IMR-90 (cell line): ENCODE measurements around the gene TTC7B. TPM values are rescaled to one million over a fixed set of nuclear protein-coding genes. Genes with fewer than 3 reads are reported as not detected.

Experiments used
- ATAC-seq: fragments of 200-7000 bp; cut with Tn5 transposase; 2 replicates; pipeline ENCODE4 v1.9.1; 2020; ENCODE audit warnings: low read depth, mild to moderate bottlenecking, moderate library complexity
- BruUV-seq: library from RNA; stranded (reverse); fragments of 400-500 nt; replicated peaks from 2 replicates; lab custom pipeline; 2021; lab: Mats Ljungman, UMichigan
- CTCF ChIA-PET: fragments of 300-600 bp; formaldehyde crosslinking; extraction: SDS; loops from one replicate; lab custom pipeline; 2021; ENCODE audit warnings: antibody characterized with exemption; lab: Yijun Ruan, JAX
- POLR2A ChIA-PET: fragments of 300-600 bp; sonication (Branson Sonifier 250); formaldehyde crosslinking; loops from one replicate; lab custom pipeline; 2022; ENCODE audit warnings: antibody characterized with exemption; ENCODE audit not compliant: unreplicated experiment; lab: Charles Lee
- DNase-seq: peaks from one replicate; pipeline ENCODE4 v3.0.0; 2013
- H2AFZ ChIP-seq: replicated peaks from 2 replicates; pipeline ENCODE3; 2013; ENCODE audit warnings: low read length, mild to moderate bottlenecking; ENCODE audit not compliant: poor library complexity
- H2AK5ac ChIP-seq: 2 replicates; pipeline ENCODE4 v1.6.1; 2013; ENCODE audit warnings: low read depth, low read length, inconsistent platforms
- H2AK9ac ChIP-seq: replicated peaks from 2 replicates; pipeline ENCODE3; 2013; ENCODE audit warnings: mild to moderate bottlenecking, low read depth, low read length, moderate library complexity; ENCODE audit not compliant: poor library complexity
- H2BK120ac ChIP-seq: 2 replicates; pipeline ENCODE4 v1.6.1; 2013; ENCODE audit warnings: low read depth, low read length, inconsistent platforms
- H2BK15ac ChIP-seq: 3 replicates; pipeline ENCODE4 v1.6.1; 2013; ENCODE audit warnings: low read depth, low read length, inconsistent platforms
- H2BK20ac ChIP-seq: 2 replicates; pipeline ENCODE4 v1.6.1; 2013; ENCODE audit warnings: low read depth, mild to moderate bottlenecking, inconsistent platforms, low read length, moderate library complexity
- H2BK5ac ChIP-seq: 2 replicates; pipeline ENCODE4 v1.6.1; 2013; ENCODE audit warnings: mild to moderate bottlenecking, low read depth, low read length, inconsistent platforms; ENCODE audit not compliant: poor library complexity, severe bottlenecking
- H3K14ac ChIP-seq: replicated peaks from 2 replicates; pipeline ENCODE4 v1.6.1; 2013; ENCODE audit warnings: low read depth, low read length, inconsistent platforms
- H3K18ac ChIP-seq: 2 replicates; pipeline ENCODE4 v1.6.1; 2013; ENCODE audit warnings: low read depth, low read length, control low read depth
- H3K23ac ChIP-seq: 2 replicates; pipeline ENCODE4 v1.6.1; 2013; ENCODE audit warnings: low read depth, low read length, inconsistent platforms
- H3K27ac ChIP-seq: 2 replicates; pipeline ENCODE4 v1.5.1; 2013; ENCODE audit warnings: mild to moderate bottlenecking, control low read depth, low read length; ENCODE audit not compliant: insufficient read depth
- H3K27me3 ChIP-seq: 2 replicates; pipeline ENCODE4 v1.6.1; 2013; ENCODE audit warnings: low read length; ENCODE audit not compliant: control insufficient read depth, insufficient read depth
- H3K36me3 ChIP-seq: 2 replicates; pipeline ENCODE4 v1.6.1; 2013; ENCODE audit warnings: low read length, mixed read lengths; ENCODE audit not compliant: control insufficient read depth, insufficient read depth
- H3K4ac ChIP-seq: 2 replicates; pipeline ENCODE4 v1.6.1; 2013; ENCODE audit warnings: low read depth, low read length, inconsistent platforms
- H3K4me1 ChIP-seq: 2 replicates; pipeline ENCODE4 v1.6.1; 2013; ENCODE audit warnings: low read length, mixed read lengths; ENCODE audit not compliant: control insufficient read depth, insufficient read depth
- H3K4me2 ChIP-seq: 2 replicates; pipeline ENCODE4 v1.6.1; 2013; ENCODE audit warnings: low read depth, mild to moderate bottlenecking, control low read depth, low read length, moderate library complexity
- H3K4me3 ChIP-seq: 2 replicates; pipeline ENCODE4 v1.5.1; 2013; ENCODE audit warnings: low read depth, mild to moderate bottlenecking, control low read depth, low read length, moderate library complexity; ENCODE audit not compliant: insufficient read depth
- H3K56ac ChIP-seq: 2 replicates; pipeline ENCODE4 v1.6.1; 2013; ENCODE audit warnings: low read length, inconsistent platforms; ENCODE audit not compliant: insufficient read depth; ENCODE audit errors: extremely low read depth
- H3K79me1 ChIP-seq, 2 experiments: 2 replicates each; pipeline ENCODE4 v1.6.1; 2013; ENCODE audit warnings: low read length in 2 of 2, inconsistent platforms in 1 of 2, low read depth in 1 of 2
- H3K9ac ChIP-seq: 2 replicates; pipeline ENCODE4 v1.6.1; 2013; ENCODE audit warnings: low read depth, low read length, control low read depth
- H3K9me1 ChIP-seq: 2 replicates; pipeline ENCODE4 v1.6.1; 2013; ENCODE audit warnings: low read length, inconsistent platforms; ENCODE audit not compliant: insufficient read depth
- H3K9me3 ChIP-seq: 2 replicates; pipeline ENCODE4 v1.6.1; 2013; ENCODE audit warnings: low read length; ENCODE audit not compliant: control insufficient read depth, insufficient read depth
- H4K20me1 ChIP-seq: 2 replicates; pipeline ENCODE4 v1.6.1; 2013; ENCODE audit warnings: low read length, inconsistent platforms; ENCODE audit not compliant: insufficient read depth
- H4K5ac ChIP-seq: 2 replicates; pipeline ENCODE4 v1.6.1; 2013; ENCODE audit warnings: mild to moderate bottlenecking, low read depth, low read length, control low read depth
- H4K8ac ChIP-seq, 2 experiments: 2 replicates each; pipeline ENCODE4 v1.6.1; 2013; ENCODE audit warnings: low read depth in 2 of 2, low read length in 2 of 2, control low read depth in 1 of 2, inconsistent platforms in 1 of 2
- H4K91ac ChIP-seq: 2 replicates; pipeline ENCODE4 v1.6.1; 2013; ENCODE audit warnings: low read depth, low read length, inconsistent platforms; ENCODE audit not compliant: insufficient read depth
- CEBPB ChIP-seq: IDR thresholded peaks from 2 replicates; pipeline ENCODE4 v1.6.1; 2012; ENCODE audit warnings: low read depth, low read length, improper control_type of control experiment
- CHD1 ChIP-seq: IDR thresholded peaks from 2 replicates; pipeline ENCODE4 v1.6.1; 2012; ENCODE audit warnings: low read depth, low read length, improper control_type of control experiment
- ELK1 ChIP-seq: fragments of 150-350 bp; IDR thresholded peaks from 2 replicates; pipeline ENCODE4 v1.6.1; 2016; ENCODE audit warnings: low read depth, mild to moderate bottlenecking, low read length, moderate library complexity, borderline replicate concordance
- FOS ChIP-seq: fragments of 150-350 bp; IDR thresholded peaks from 2 replicates; pipeline ENCODE4 v1.6.1; 2016; ENCODE audit warnings: low read depth, low read length
- MXI1 ChIP-seq: IDR thresholded peaks from 2 replicates; pipeline ENCODE4 v1.6.1; 2012; ENCODE audit warnings: low read depth, mild to moderate bottlenecking, low read length, moderate library complexity, borderline replicate concordance
- NFE2L2 ChIP-seq: fragments of 150-350 bp; IDR thresholded peaks from 2 replicates; pipeline ENCODE4 v1.6.1; 2016; ENCODE audit warnings: low read depth, mild to moderate bottlenecking, low read length
- POLR2A ChIP-seq: IDR thresholded peaks from 2 replicates; pipeline ENCODE4 v1.6.1; 2012; ENCODE audit warnings: mild to moderate bottlenecking, low read depth, low read length
- RAD21 ChIP-seq: IDR thresholded peaks from 2 replicates; pipeline ENCODE4 v1.6.1; 2012; ENCODE audit warnings: low read length, improper control_type of control experiment
- RCOR1 ChIP-seq: IDR thresholded peaks from 2 replicates; pipeline ENCODE4 v1.6.1; 2012; ENCODE audit warnings: mild to moderate bottlenecking, low read length, improper control_type of control experiment; ENCODE audit not compliant: insufficient replicate concordance
- RFX5 ChIP-seq: IDR thresholded peaks from 2 replicates; pipeline ENCODE4 v1.8.0; 2012; ENCODE audit warnings: low read depth, mild to moderate bottlenecking, low read length, moderate library complexity
- USF2 ChIP-seq: fragments of 150-350 bp; IDR thresholded peaks from 2 replicates; pipeline ENCODE4 v1.6.1; 2017; ENCODE audit warnings: mild to moderate bottlenecking, antibody characterized with exemption, low read length, low read depth
- WGBS, 2 experiments: methylation state at CpG; one replicate each; pipeline versions ENCODE4 v1.1.5 to v1.1.7; 2013; ENCODE audit warnings: missing lambda C conversion rate in 2 of 2; ENCODE audit not compliant: insufficient read length in 1 of 2; ENCODE audit errors: extremely low coverage in 2 of 2; 5-methylcytosine and 5-hydroxymethylcytosine counted together
- dilution Hi-C: fragments of 300-500 bp; cut with HindIII; formaldehyde crosslinking; loops from one replicate; pipeline ENCODE4 v1.14.3; 2018; ENCODE audit warnings: low sequenced_read_pairs; ENCODE audit not compliant: unreplicated experiment
- in situ Hi-C: fragments of 300-500 bp; cut with MboI; formaldehyde crosslinking; loops from 3 replicates; pipeline ENCODE4 v1.14.3; 2019; ENCODE audit warnings: low sequenced_read_pairs, inconsistent platforms, mixed read lengths
- intact Hi-C: fragments of 100-400 bp; cut with micrococcal nuclease; formaldehyde crosslinking; loops from 2 replicates; pipeline ENCODE4 v1.10.0; 2022
- polyA plus RNA-seq, 3 experiments: library from polyadenylated mRNA; depleted of rRNA; stranded (reverse); fragments of >200 nt; gene quantifications; 2 replicates each; pipeline ENCODE4 v1.2.3, GENCODE V29; 2012; ENCODE audit warnings: low replicate concordance in 1 of 3
- total RNA-seq: library from RNA; depleted of rRNA; stranded (reverse); fragments of >200 nt; gene quantifications from 2 replicates; pipeline ENCODE4 v1.2.3, GENCODE V29; 2012
- TF ChIP-seq, protein P1 (sequence below): conservative IDR thresholded peaks from 2 replicates; pipeline ENCODE4 v1.5.1; 2012; ENCODE audit warnings: mild to moderate bottlenecking, low read depth, low read length, improper control_type of control experiment

TTC7B gene
- total and polyA plus RNA-seq, 2 of the 4 experiments (the other 2 are of a cell fraction): 18.1 to 35.3 TPM

DNA sequence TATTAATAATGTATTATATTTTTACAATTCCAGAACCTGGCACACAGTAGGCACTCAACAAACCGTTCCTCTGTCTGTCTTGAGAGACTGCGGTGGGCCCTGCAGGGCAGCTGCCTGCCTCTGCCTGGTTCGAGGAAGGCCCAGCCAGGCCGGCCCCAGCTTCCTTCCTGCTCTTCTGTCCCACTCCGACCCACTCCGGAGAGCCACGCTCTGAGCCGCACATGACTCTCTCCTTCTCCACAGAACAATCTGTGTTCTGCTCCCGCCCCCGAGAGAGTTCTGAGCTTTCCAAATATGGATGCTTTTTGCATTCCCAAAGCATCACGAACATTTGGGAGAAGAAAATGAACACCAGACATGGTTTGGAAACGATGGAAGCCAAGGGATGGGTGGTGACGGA is 57.3 kb downstream of the TTC7B start:
- Histone ChIP-seq H3K27ac (no peak overlapping the region), H2AK5ac (no peak overlapping the region), H2AK9ac (no peak overlapping the region), H4K5ac (peak overlapping the region; percentile 13; the same call in 1 of the 2 replicates), H3K4me1 (peaks cover 6% of the 10 kb centered on the region), H3K14ac (peak overlapping the region; percentile 99; the same call in 1 of the 2 replicates), H3K23ac (peak overlapping the region; percentile 90; the same call in 1 of the 2 replicates), H2BK15ac (no peak overlapping the region), H3K9ac (peak overlapping the region; percentile 95), H2BK120ac (peak overlapping the region; percentile 79; the same call in 1 of the 2 replicates), H4K20me1 (peaks cover 3% of the 10 kb centered on the region; the same call in 1 of the 2 replicates), H3K9me1 (peaks cover 3% of the 10 kb centered on the region; the same call in 1 of the 2 replicates), H3K4me2 (peak overlapping the region; percentile 84), H4K91ac (0 out of 2 replicates have a peak overlapping the region, but pooled peaks have one; percentile 72), H3K9me3 (no peaks in the 10 kb centered on the region), H3K4ac (peak overlapping the region; percentile 97; the same call in 1 of the 2 replicates), H3K36me3 (no peaks in the 10 kb centered on the region), H4K8ac (peak overlapping the region; percentile 62 to 100), H3K56ac (peak overlapping the region; percentile 66; the same call in 1 of the 2 replicates), H3K18ac (peak overlapping the region; percentile 66; the same call in 1 of the 2 replicates), H3K79me1 (peaks cover 9 to 22% of the 10 kb centered on the region in 2 experiments), H2BK20ac (no peak overlapping the region), H3K4me3 (no peak overlapping the region), H2AFZ (peak overlapping the region; percentile 47), H2BK5ac (no peak overlapping the region), H3K27me3 (no peaks in the 10 kb centered on the region)
- no peak for ATAC-seq
- dilution Hi-C loops: no loop called here
- ChIA-PET POLR2A (interaction anchor here (0.5 kb wide), 1 partner anchor 353 kb away, joined by 5 read pairs; no protein-coding TSS in a partner anchor), CTCF (interaction anchor here (0.6 to 2.9 kb wide), 14 partner anchors 10 to 457 kb away, joined by 3 to 18 read pairs (median 5); partner anchors contain the start of gene TTC7B)
- intact Hi-C loops: loop anchor here (1.0 to 5.0 kb wide), 3 partner anchors 58 to 458 kb away; partner anchors contain the start of gene TTC7B
- WGBS, 2 experiments: 51% methylated on average over 4 of the region's 13 CpGs; no CpG with 5 or more reads in 1 of the 2 experiments
- TF ChIP-seq CEBPB (no peak), MXI1 (no peak), NFE2L2 (no peak), CHD1 (no peak), ELK1 (no peak), USF2 (no peak), RFX5 (no peak), POLR2A (no peak), RAD21 (no peak), FOS (no peak), RCOR1 (no peak)
- TF ChIP-seq, protein P1, sequence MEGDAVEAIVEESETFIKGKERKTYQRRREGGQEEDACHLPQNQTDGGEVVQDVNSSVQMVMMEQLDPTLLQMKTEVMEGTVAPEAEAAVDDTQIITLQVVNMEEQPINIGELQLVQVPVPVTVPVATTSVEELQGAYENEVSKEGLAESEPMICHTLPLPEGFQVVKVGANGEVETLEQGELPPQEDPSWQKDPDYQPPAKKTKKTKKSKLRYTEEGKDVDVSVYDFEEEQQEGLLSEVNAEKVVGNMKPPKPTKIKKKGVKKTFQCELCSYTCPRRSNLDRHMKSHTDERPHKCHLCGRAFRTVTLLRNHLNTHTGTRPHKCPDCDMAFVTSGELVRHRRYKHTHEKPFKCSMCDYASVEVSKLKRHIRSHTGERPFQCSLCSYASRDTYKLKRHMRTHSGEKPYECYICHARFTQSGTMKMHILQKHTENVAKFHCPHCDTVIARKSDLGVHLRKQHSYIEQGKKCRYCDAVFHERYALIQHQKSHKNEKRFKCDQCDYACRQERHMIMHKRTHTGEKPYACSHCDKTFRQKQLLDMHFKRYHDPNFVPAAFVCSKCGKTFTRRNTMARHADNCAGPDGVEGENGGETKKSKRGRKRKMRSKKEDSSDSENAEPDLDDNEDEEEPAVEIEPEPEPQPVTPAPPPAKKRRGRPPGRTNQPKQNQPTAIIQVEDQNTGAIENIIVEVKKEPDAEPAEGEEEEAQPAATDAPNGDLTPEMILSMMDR: no peak
- DNase-seq: peak; percentile 4
- BruUV-seq: no TSS peak
- in situ Hi-C loops: no loop called here
